GM18505 (cell line): ENCODE data around the gene PRAC1.

ENCODE experiments used
- ATAC-seq: cut with Tn5 transposase; IDR thresholded peaks from one replicate; pipeline ENCODE4 v1.9.1; 2021; ENCODE audit not compliant: unreplicated experiment
- POLR2A ChIP-seq: IDR thresholded peaks from 4 replicates; pipeline ENCODE4 v1.6.1; 2011; ENCODE audit warnings: borderline replicate concordance; ENCODE audit not compliant: insufficient read depth, insufficient read length; ENCODE audit errors: extremely low read depth

The PRAC1 gene

DNA sequence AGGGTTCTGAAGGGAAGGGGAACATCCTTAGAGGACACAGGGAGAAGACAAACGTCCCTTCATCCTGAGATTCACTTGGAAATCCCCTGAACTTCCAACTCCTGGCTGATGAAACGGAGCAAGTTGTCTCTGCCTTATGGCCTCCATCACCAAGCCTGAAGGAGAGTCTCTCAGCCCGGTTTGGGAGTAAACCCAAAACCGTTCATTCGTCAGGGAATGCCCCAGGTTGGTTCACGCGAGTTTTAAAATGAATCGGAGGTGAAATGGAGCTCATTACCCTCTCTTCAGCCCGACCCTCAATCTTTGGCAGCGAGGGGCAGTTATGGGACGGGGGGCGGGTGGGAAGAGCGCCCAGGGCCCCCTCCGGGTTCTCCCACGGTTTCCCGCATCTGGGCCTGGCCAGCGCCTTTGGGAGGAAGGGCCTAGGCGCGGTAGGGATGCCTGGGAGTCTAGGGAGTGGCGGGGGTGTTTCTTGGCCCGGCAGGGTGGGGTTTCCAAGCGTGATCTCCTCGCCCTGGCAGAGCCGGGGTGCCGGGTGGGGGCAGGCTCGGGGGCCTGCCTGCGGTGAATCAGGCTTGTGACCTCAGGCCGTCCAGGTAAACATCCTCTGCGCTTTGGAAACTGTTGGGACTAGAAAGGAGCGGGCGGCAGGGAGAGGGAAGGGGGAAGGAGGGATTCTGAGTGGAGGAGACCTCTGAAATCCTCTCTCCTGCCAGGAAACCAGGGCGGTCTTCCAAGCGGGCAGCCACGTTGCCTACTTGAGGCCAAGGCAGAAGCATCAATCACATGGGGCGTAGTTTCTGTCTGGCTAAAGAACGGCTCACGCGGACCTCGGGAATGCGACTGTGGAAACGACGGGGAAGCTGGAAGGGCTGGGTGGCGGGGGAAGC, 30.3 kb upstream of the PRAC1 start:
- no peak for TF ChIP-seq POLR2A
- no peak for ATAC-seq

DNA sequence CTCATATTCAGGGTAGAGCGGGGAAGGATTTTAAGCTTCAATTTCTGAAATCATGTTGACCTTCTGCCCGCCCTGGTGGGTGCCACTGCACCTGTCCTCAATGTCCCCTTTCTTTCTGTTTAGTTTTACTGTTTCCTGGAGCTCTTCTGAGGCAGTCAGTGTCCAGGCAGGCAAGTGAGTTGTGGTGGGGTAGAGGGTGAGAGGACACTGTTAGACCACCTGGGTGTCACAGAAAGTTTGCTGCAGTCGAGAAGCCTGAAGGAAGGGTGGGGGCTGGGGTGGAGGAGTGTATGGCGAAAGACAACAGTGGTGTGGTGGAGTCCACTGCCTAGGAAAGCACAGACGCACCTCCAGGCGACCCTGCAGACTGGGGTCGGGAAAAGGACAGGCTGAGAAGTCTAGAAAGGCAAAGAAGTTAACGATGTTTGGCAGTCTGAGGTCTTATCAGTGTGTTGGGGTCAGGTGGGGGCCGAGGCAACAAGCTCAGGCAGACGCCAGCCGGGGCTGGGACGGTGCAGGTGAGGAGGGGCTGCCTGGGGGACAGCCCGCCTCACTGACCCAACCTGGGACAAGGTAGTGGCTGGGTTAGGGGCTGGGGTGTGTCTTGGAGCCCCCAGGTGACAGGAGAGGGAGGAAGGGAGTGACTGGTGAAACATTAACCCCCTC, 29.5 kb upstream of the PRAC1 start:
- TF ChIP-seq POLR2A: no peak
- ATAC-seq: no peak

DNA sequence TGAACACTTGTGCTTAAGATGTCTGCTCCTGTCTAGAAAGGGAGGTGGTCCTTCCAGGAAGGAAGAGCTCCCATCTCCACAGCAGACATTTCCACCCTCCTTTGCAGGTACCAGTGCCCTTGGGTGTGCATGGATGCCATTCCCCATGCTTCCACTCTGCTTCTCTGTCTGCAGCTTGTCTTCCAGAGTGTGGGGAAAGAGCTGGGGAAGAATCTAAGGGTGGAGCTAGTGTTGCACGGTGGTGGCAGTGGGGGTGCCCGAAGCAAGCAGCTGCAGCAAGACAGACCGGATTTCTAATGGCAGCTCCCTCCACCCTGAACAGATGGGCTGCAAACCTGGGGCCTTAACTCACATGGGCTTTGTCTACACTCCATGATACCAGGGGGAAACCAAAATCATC, 28.9 kb upstream of the PRAC1 start:
- TF ChIP-seq POLR2A: no peak
- no peak for ATAC-seq

DNA sequence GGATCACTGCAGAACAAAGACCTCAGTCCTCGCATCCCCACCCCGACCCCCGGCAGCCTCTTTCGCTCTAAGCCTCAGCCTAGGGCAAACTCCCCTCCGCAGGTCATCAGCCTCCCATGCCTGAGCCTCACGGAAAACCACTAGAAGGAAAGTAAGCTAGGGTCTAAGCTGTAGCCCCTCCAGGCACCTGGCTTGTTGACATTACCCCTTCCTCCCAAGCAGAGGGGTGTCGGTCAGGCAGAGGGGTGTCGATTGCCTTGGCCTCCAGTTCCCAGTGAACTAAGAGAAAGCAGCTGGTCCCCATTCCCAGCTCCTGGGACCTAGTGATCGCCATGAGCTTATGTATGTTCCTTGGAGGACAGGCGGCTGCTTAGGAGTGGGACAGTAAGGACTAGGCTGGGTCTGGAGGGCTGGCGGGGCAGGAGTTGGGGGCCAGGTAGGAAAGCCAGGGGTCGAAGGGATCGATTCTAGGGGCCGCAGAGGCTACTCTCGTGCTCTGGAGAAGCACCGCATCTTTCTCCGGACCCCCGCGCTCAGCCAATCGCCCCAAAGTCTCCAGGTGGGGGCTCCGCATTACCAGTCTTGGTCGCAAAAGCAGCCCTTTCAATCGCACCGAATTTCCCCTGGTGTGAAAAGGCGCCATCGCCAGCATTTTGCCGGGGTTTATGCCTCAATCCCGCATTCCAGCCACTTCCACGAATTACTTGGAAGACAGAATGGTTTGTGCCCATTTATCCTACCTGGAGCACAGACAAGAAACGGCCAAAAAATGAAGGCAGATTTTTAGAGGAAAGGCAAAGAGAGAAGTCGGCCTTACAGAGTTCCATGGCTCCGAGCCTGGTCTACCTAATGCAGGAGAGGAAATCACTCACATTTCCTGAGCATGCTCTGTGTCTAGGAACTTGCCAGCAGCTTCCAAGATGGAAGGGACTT, 27.6 kb upstream of the PRAC1 start:
- TF ChIP-seq POLR2A: no peak
- no peak for ATAC-seq

DNA sequence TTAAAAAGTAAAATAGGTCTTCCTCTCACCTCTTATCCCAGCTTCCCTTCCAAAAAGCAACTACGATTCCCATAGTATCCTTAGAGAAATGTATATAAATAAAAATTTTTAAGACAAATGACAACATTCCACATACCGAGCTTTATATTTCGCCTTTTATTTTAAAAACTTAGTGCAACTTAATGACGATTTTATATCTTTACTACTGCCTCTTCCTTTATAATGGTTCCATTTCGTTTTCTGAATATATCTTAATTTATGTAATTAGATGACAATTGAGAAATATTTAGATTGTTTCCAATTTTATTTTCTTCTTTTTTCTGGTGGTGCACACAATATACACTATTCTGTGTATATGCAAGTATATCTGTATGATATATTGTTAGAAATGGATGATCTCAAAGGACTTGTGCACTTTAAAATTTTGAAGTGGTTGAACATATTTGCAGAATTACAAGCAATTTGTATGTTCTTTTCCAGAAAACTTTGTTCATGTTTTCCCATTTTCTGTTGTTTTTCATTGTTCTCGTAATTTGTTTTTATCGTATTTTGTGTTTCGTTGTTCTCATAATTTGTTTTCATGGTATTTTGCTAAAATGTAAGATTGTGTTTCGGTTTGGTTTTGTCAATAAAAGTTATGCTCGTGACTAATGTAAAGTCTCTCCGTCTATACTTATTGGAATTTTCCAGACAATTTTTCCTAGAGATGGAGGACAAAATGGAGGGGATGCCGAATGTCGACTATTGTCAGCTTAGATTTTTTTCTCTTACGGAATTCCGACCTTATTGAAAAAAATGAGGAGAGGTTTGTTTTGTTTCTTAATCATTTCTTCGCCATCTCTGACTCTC, 26.6 kb upstream of the PRAC1 start:
- ATAC-seq: no peak
- TF ChIP-seq POLR2A: no peak

DNA sequence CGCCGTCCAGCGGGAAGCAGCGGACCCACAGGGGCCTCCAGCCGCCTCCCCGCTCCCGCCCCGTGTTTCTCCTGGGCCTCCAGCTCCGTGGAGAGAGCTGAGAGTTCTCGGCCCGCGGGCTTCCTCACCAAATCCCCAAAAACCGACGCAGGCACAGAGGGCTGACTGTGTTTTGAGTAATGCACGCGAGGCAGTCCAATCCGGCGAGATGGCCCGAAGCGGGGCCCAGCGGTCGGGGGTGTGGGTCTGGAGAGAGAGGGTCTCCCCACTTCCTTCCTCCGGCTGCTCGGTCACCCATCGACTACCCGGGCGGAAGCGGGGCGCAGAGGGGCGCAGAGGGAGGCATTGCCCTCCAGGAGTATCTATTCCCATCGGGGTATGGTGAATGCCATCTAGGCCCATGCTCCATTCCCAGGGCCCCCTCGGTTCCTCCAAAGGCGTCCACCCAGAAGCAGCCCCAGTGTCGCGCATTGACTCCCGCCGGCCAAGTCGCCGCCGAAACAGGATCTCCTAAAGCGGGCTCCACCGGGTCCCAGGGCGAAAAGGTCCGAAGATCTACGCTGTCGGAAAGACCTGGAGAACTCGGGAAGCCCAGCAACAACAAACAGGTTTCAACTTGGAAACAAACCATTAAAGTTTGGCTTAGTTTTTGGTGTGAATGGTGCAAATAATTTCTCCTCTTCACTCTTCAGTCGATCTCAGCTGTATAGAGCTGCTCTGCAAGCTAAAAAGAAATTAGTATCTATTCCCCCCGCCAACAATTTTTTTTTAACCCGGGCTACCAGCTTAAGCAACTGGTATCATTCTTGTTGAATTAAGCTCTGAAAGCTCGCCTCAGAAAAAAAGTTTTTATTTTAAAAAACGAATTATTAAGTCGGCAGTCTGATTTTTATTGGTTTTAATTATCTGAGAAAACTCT, 25.4 kb upstream of the PRAC1 start:
- no peak for TF ChIP-seq POLR2A
- ATAC-seq: no peak

DNA sequence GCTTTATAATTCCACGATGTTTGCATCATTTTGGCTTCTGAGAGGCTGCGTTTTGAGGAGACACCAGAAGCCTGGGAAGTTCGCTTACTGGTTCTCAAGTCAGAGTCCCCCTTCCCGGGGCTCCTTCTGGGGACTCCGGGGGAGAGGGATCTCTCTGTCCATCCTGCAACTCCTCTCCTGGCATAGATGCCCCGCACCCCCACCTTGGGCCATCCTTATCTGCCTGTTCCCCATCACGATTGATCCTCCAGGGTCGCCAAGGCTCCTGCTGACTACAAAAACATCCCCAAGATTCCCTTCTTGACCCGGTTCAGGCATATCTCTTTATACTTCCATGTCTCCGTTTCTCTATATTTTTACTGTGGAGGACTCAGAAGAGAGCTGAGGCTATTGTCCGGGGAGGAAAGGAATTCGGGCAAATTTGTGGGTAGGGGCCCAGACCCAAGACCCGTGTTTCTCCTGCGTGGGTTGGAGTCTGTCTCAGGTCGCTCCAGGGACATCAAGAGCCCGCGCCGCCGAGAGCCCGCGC, 24.7 kb upstream of the PRAC1 start:
- no peak for TF ChIP-seq POLR2A
- ATAC-seq: no peak

DNA sequence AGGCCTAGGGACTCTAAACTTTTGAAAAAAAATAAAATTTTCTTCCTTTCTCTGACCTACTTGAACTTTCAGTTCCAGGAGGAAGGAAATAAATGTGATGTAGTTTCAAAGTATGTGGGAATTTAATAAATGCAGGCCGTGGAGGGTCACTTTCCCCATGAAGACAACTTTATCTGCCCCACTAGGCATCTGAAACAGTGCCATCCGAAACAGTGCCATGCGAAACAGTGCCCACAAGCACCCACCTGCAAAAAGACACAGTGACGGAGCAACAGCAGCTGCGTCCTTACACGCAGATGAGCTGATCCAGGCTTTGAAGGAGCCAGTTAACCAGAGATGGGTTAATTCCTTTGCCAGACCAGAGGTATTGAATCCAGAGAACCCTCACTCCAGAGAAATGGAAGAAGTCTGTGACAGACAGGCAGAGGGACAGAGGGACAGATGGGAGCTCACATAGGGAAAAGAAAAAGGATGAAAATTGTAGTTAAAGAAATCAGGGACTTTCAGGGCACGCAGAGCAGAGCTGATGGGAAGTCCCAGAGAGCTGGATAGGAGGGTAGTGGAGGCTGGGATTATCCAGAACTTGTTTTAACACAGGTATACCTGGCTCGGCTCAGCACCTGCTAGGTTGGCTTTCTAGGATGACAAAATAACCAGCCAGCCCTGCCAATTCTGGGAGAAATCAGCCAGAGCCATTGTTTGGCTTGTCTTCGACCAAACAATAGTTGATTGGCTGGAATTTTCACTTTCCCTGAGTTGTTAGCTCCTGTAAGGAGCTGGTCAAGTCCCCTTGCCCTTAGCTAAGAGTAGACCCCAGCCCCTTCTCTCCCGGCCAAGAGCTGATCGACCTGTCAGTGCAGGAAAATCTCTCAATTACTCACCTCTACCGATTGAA, 23.3 kb upstream of the PRAC1 start:
- no peak for ATAC-seq
- TF ChIP-seq POLR2A: no peak

DNA sequence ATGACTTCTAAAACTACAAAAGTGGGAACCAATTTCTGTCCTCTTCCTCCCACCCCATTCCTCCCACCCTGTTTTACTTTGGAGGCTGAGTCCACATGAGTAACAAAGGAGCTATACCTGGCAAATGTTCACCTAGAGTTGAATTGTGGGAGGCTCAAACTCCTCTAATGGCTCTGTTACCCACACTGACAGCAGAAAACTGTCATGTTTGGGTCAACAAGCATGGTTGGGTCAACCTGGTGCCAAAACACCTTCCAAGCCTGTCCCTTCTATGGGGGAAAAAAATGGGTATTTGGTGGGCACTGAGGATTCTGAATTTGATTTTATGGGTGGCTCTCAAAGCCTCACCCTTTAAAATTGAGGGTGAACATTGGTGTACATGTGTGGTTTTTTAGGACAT, 18.2 kb upstream of the PRAC1 start:
- TF ChIP-seq POLR2A: no peak
- no peak for ATAC-seq

DNA sequence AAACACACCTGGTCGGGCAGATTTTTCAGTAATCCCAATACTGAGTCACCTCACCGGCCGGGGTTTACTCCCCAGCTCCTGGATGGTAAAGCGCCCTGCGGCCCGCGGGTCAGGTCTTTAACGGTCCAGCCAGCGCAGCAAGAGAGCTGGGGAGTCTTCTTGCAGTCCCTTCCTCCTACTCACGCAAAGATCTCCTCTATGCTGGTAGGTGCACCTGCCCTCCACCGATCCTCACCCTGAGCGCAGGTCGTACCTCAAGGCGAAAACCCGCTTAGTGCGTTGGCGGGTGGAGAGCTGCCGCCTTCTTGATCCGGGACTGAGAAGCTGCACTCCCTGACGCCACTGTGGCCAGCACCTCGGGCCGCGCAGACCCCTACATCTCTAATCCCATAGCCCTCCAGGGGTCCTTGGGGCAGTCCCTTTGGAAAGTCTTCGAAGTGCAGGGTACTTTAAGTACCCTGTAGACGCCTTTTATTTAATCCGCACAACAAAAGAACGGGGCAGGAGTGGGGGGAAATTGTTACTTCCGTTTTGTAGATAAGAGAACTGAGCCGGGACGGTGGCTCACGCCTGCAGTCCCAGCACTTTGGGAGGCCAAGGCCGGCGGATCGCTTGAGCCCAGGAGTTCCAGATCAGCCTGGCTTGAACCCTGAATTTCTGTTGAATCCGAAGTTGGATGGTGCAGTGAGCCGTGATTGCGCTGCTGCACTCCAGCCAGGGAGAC, 16.6 kb upstream of the PRAC1 start:
- no peak for TF ChIP-seq POLR2A
- no peak for ATAC-seq
